OCI-LY7 (cell line): ENCODE measurements around the gene PPP2R5C.

Source experiments
- CTCF ChIP-seq: fragments of 200-600 bp; sonication (generic); conservative IDR thresholded peaks from 2 replicates; pipeline ENCODE4 v1.5.1; 2014; ENCODE audit warnings: mild to moderate bottlenecking, antibody characterized with exemption, low read length, moderate library complexity, mixed read lengths
- EZH2phosphoT487 ChIP-seq: fragments of 200-600 bp; sonication (generic); IDR thresholded peaks from 2 replicates; pipeline ENCODE4 v1.6.1; 2018; ENCODE audit warnings: low read depth, borderline replicate concordance, mild to moderate bottlenecking, mixed run types, antibody characterized with exemption, low read length, moderate library complexity, mixed read lengths

- TF ChIP-seq CTCF: no peak
- TF ChIP-seq EZH2phosphoT487: no peak
Observed at GRCh38 chr14:101714394-101714793, 47.1 kb upstream of the PPP2R5C start.
